H1 (cell line): Measurements from ENCODE around the gene CELSR1. TPM values are rescaled to one million over a fixed set of nuclear protein-coding genes. Genes with fewer than 3 reads are reported as not detected.

Source experiments
- CTCF ChIA-PET: fragments of 300-600 bp; sonication (Branson Sonifier 250); formaldehyde crosslinking; loops from one replicate; lab custom pipeline; 2021; ENCODE audit not compliant: partially characterized antibody; lab: Charles Lee
- POLR2A ChIA-PET: fragments of 300-600 bp; sonication (Branson Sonifier 250); formaldehyde crosslinking; loops from one replicate; lab custom pipeline; 2021; ENCODE audit warnings: inconsistent platforms; ENCODE audit not compliant: partially characterized antibody; lab: Charles Lee
- DNase-seq, 2 experiments: peaks; one replicate each; pipeline versions ENCODE4 v3.0.0 to v3.0.0-alpha.2; 2010 to 2022; ENCODE audit warnings: low spot score in 2 of 2, low read depth in 1 of 2, mixed read lengths in 1 of 2
- FAIRE-seq: peaks from 2 replicates; lab custom pipeline; 2011; peaks lifted over from hg19 to GRCh38; lab: Jason Lieb, UNC
- H2AFZ ChIP-seq: 2 replicates; pipeline ENCODE4 v1.8.1; 2012; ENCODE audit warnings: low read length, inconsistent platforms
- H2AK5ac ChIP-seq: 2 replicates; pipeline ENCODE4 v1.6.1; 2013; ENCODE audit warnings: low read depth, low read length
- H2BK120ac ChIP-seq: replicated peaks from 2 replicates; pipeline ENCODE3; 2013; ENCODE audit warnings: low read depth, low read length, inconsistent platforms
- H2BK12ac ChIP-seq: 2 replicates; pipeline ENCODE4 v1.6.1; 2013; ENCODE audit warnings: low read depth, low read length
- H2BK15ac ChIP-seq: 2 replicates; pipeline ENCODE4 v1.6.1; 2013; ENCODE audit warnings: low read length
- H2BK20ac ChIP-seq: 2 replicates; pipeline ENCODE4 v1.6.1; 2013; ENCODE audit warnings: low read length
- H2BK5ac ChIP-seq: 2 replicates; pipeline ENCODE4 v1.6.1; 2013; ENCODE audit warnings: low read depth, low read length
- H3K14ac ChIP-seq: 2 replicates; pipeline ENCODE4 v1.6.1; 2013; ENCODE audit warnings: inconsistent platforms; ENCODE audit not compliant: insufficient read length
- H3K18ac ChIP-seq: 2 replicates; pipeline ENCODE4 v1.6.1; 2013; ENCODE audit warnings: low read length; ENCODE audit errors: extremely low read depth
- H3K23ac ChIP-seq: 2 replicates; pipeline ENCODE4 v1.6.1; 2013; ENCODE audit warnings: inconsistent platforms; ENCODE audit not compliant: insufficient read length
- H3K23me2 ChIP-seq: 2 replicates; pipeline ENCODE4 v1.6.1; 2013; ENCODE audit warnings: low read depth, low read length
- H3K27ac ChIP-seq: 2 replicates; pipeline ENCODE4 v1.6.1; 2011; ENCODE audit warnings: low read depth, low read length, inconsistent platforms
- H3K27me3 ChIP-seq, 4 experiments: replicated peaks in 1 of 4; 1 replicate in 1 of 4; 2 replicates in 3 of 4; pipeline versions ENCODE4 v1.6.1 to v1.8.1; 2011 to 2013; ENCODE audit warnings: low read length in 3 of 4, mild to moderate bottlenecking in 3 of 4, inconsistent platforms in 2 of 4, mixed read lengths in 2 of 4, moderate library complexity in 1 of 4; ENCODE audit not compliant: control insufficient read depth in 3 of 4, insufficient read depth in 3 of 4; ENCODE audit errors: extremely low read depth in 1 of 4
- H3K36me3 ChIP-seq, 4 experiments: 2 replicates each; pipeline versions ENCODE4 v1.6.1 to v1.8.1; 2011 to 2013; ENCODE audit warnings: mild to moderate bottlenecking in 4 of 4, low read length in 3 of 4, moderate library complexity in 2 of 4, control low read depth in 1 of 4, inconsistent platforms in 1 of 4; ENCODE audit not compliant: insufficient read depth in 4 of 4, control insufficient read depth in 2 of 4
- H3K4ac ChIP-seq: replicated peaks from 2 replicates; pipeline ENCODE3; 2013; ENCODE audit warnings: low read length, low read depth, mixed read lengths, inconsistent platforms; ENCODE audit not compliant: insufficient read length
- H3K4me1 ChIP-seq, 4 experiments: replicated peaks in 1 of 4; 1 replicate in 1 of 4; 2 replicates in 3 of 4; pipeline versions ENCODE4 v1.6.1 to v1.8.1; 2011 to 2013; ENCODE audit warnings: low read length in 3 of 4, inconsistent platforms in 2 of 4, mixed read lengths in 1 of 4; ENCODE audit not compliant: insufficient read depth in 4 of 4, control insufficient read depth in 3 of 4
- H3K4me2 ChIP-seq, 2 experiments: 2 replicates each; pipeline versions ENCODE4 v1.6.1 to v1.8.1; 2011 to 2013; ENCODE audit warnings: low read depth in 2 of 2, low read length in 2 of 2, control low read depth in 1 of 2, inconsistent platforms in 1 of 2, mild to moderate bottlenecking in 1 of 2; ENCODE audit not compliant: insufficient read depth in 1 of 2
- H3K4me3 ChIP-seq, 4 experiments: fragments of 200-600, 300-600 bp in 1 of 4; sonication (generic), shearing (Covaris generic), sonication (Bioruptor Twin) in 1 of 4; 2 replicates each; pipeline versions ENCODE4 v1.5.1 to v1.8.1; 2011 to 2016; ENCODE audit warnings: low read length in 4 of 4, low read depth in 3 of 4, control low read depth in 2 of 4, inconsistent platforms in 2 of 4, mild to moderate bottlenecking in 2 of 4, mixed read lengths in 1 of 4, moderate library complexity in 1 of 4; ENCODE audit not compliant: insufficient read depth in 2 of 4; ENCODE audit errors: extremely low read depth in 1 of 4
- H3K56ac ChIP-seq: replicated peaks from 2 replicates; pipeline ENCODE3; 2013; ENCODE audit warnings: low read depth, mild to moderate bottlenecking, mixed read lengths, low read length, inconsistent platforms; ENCODE audit not compliant: insufficient read length
- H3K79me1 ChIP-seq: 2 replicates; pipeline ENCODE4 v1.6.1; 2013; ENCODE audit warnings: low read depth, low read length, control low read depth
- H3K79me2 ChIP-seq, 2 experiments: 2 replicates each; pipeline versions ENCODE4 v1.6.1 to v1.8.1; 2012 to 2013; ENCODE audit warnings: low read length in 2 of 2, mild to moderate bottlenecking in 2 of 2, inconsistent platforms in 1 of 2; ENCODE audit not compliant: insufficient read depth in 2 of 2, control insufficient read depth in 1 of 2
- H3K9ac ChIP-seq, 4 experiments: replicated peaks in 1 of 4; 1 replicate in 1 of 4; 2 replicates in 3 of 4; pipeline versions ENCODE4 v1.6.1 to v1.8.1; 2011 to 2013; ENCODE audit warnings: low read depth in 3 of 4, low read length in 3 of 4, control low read depth in 2 of 4, mild to moderate bottlenecking in 2 of 4, moderate library complexity in 2 of 4, inconsistent platforms in 1 of 4; ENCODE audit errors: extremely low read depth in 1 of 4
- H3K9me3 ChIP-seq, 2 experiments: 2 replicates each; pipeline versions ENCODE4 v1.6.1 to v1.8.1; 2012 to 2013; ENCODE audit warnings: mild to moderate bottlenecking in 2 of 2, moderate library complexity in 2 of 2, control low read depth in 1 of 2, inconsistent platforms in 1 of 2, low read depth in 1 of 2, low read length in 1 of 2, mixed read lengths in 1 of 2; ENCODE audit not compliant: insufficient read depth in 2 of 2
- H4K20me1 ChIP-seq, 2 experiments: replicated peaks in 1 of 2; 2 replicates each; pipeline versions ENCODE3 to v1.8.1; 2011 to 2013; ENCODE audit warnings: inconsistent platforms in 2 of 2, low read length in 2 of 2, mild to moderate bottlenecking in 1 of 2; ENCODE audit not compliant: insufficient read depth in 2 of 2, control insufficient read depth in 1 of 2
- H4K5ac ChIP-seq: 2 replicates; pipeline ENCODE4 v1.6.1; 2013; ENCODE audit warnings: low read length, low read depth, mixed read lengths, inconsistent platforms; ENCODE audit not compliant: insufficient read length
- H4K8ac ChIP-seq: 2 replicates; pipeline ENCODE4 v1.8.0; 2013; ENCODE audit warnings: mild to moderate bottlenecking, moderate library complexity, low read length, inconsistent platforms; ENCODE audit not compliant: insufficient read depth; ENCODE audit errors: extremely low read depth
- H4K91ac ChIP-seq: replicated peaks from 2 replicates; pipeline ENCODE3; 2013; ENCODE audit warnings: low read length, mixed read lengths, inconsistent platforms; ENCODE audit not compliant: insufficient read length
- BACH1 ChIP-seq: IDR thresholded peaks from 2 replicates; pipeline ENCODE4 v1.6.1; 2012; ENCODE audit warnings: low read length, improper control_type of control experiment
- CEBPB ChIP-seq: IDR thresholded peaks from 2 replicates; pipeline ENCODE4 v1.6.1; 2012; ENCODE audit warnings: low read depth, low read length
- FOSL1 ChIP-seq: IDR thresholded peaks from 2 replicates; pipeline ENCODE4 v1.6.1; 2011; ENCODE audit warnings: mild to moderate bottlenecking, low read depth, low read length, moderate library complexity; ENCODE audit not compliant: insufficient read depth
- GTF2F1 ChIP-seq: IDR thresholded peaks from 2 replicates; pipeline ENCODE4 v1.6.1; 2012; ENCODE audit warnings: low read depth, low read length, improper control_type of control experiment, borderline replicate concordance
- HDAC6 ChIP-seq: IDR thresholded peaks from one replicate; pipeline ENCODE4 v1.7.1; 2012; ENCODE audit warnings: low read depth, mild to moderate bottlenecking, inconsistent platforms, low read length, moderate library complexity
- JUND ChIP-seq: IDR thresholded peaks from 2 replicates; pipeline ENCODE4 v1.6.1; 2011; ENCODE audit warnings: mild to moderate bottlenecking, improper control_type of control experiment, low read length
- KDM4A ChIP-seq: IDR thresholded peaks from one replicate; pipeline ENCODE4 v1.7.1; 2012; ENCODE audit warnings: low read depth, mild to moderate bottlenecking, moderate library complexity, low read length, inconsistent platforms; ENCODE audit not compliant: severe bottlenecking
- KDM5A ChIP-seq: fragments of 200-600 bp; IDR thresholded peaks from 2 replicates; pipeline ENCODE4 v1.7.1; 2012; ENCODE audit warnings: mild to moderate bottlenecking, low read length, inconsistent platforms, mixed read lengths
- MAFK ChIP-seq: IDR thresholded peaks from 2 replicates; pipeline ENCODE4 v1.6.1; 2012; ENCODE audit warnings: low read depth, mild to moderate bottlenecking, improper control_type of control experiment, low read length
- NRF1 ChIP-seq: IDR thresholded peaks from 2 replicates; pipeline ENCODE4 v1.6.1; 2011; ENCODE audit warnings: mild to moderate bottlenecking, low read depth, low read length, improper control_type of control experiment
- POLR2AphosphoS5 ChIP-seq: IDR thresholded peaks from 2 replicates; pipeline ENCODE4 v1.6.1; 2011; ENCODE audit warnings: low read depth, low read length
- RNF2 ChIP-seq: fragments of 200-900, 300-1000 bp; sonication (generic); IDR thresholded peaks from 2 replicates; pipeline ENCODE4 v1.7.1; 2016; ENCODE audit warnings: borderline replicate concordance, low read depth, mild to moderate bottlenecking, antibody characterized with exemption, low read length; ENCODE audit not compliant: poor library complexity, severe bottlenecking; ENCODE audit errors: missing control alignments
- RXRA ChIP-seq: IDR thresholded peaks from 2 replicates; pipeline ENCODE4 v1.6.1; 2011; ENCODE audit warnings: low read depth, mild to moderate bottlenecking, low read length, moderate library complexity; ENCODE audit not compliant: insufficient read depth
- SP1 ChIP-seq: IDR thresholded peaks from 2 replicates; pipeline ENCODE4 v1.6.1; 2011; ENCODE audit warnings: low read depth, low read length
- WGBS, 2 experiments: shearing (Covaris generic) in 1 of 2; methylation state at CpG; one replicate each; pipeline versions ENCODE4 v1.1.6 to v1.1.7; 2013 to 2015; ENCODE audit warnings: low lambda C conversion rate in 2 of 2, mixed read lengths in 2 of 2, inconsistent platforms in 1 of 2, low coverage in 1 of 2, missing lambda C conversion rate in 1 of 2; ENCODE audit not compliant: insufficient replicate concordance in 2 of 2, insufficient coverage in 1 of 2, insufficient read length in 1 of 2; ENCODE audit errors: extremely low coverage in 1 of 2, missing lambda C conversion rate in 1 of 2; 5-methylcytosine and 5-hydroxymethylcytosine counted together
- polyA plus RNA-seq, 7 experiments: library from polyadenylated mRNA; depleted of rRNA in 3 of 7; stranded (reverse) in 5 of 7; unstranded in 2 of 7; fragments of >200 nt in 5 of 7; fragments of 200-250 nt in 2 of 7; gene quantifications; 1 replicate in 5 of 7; 2 replicates in 1 of 7; 4 replicates in 1 of 7; pipeline versions ENCODE4 v1.2.1 to v1.2.3, GENCODE V29; 2011 to 2013; ENCODE audit warnings: missing spikeins in 2 of 7, mixed read lengths in 2 of 7
- total RNA-seq: library from RNA; stranded (reverse); fragmentation: NEBNext Ultra II Directional; extraction: Animal tissue kit (Norgen Biotek cat#: 25700); gene quantifications from 2 replicates; pipeline ENCODE4 v1.2.1, GENCODE V29; 2021

Gene CELSR1
- total and polyA plus RNA-seq, 2 of the 8 experiments (the other 6 are each of a cell fraction or from before 2014, with no cell fraction given) = 9.0 to 12.4 TPM

- Histone ChIP-seq H3K27ac (no peak overlapping the region), H2BK12ac (no peak overlapping the region), H3K23me2 (no peaks in the 10 kb centered on the region), H3K79me1 (no peaks in the 10 kb centered on the region; the same call in none of the 2 replicates), H2BK15ac (no peak overlapping the region), H2BK5ac (peak overlapping the region; percentile 44; the same call in 1 of the 2 replicates), H2BK120ac (no peak overlapping the region), H2AK5ac (no peak overlapping the region), H4K91ac (no peak overlapping the region), H3K4me2 (no peak overlapping the region), H3K27me3 (no peaks in the 10 kb centered on the region), H3K4ac (no peak overlapping the region), H2AFZ (no peak overlapping the region), H4K20me1 (no peaks in the 10 kb centered on the region), H3K9ac (peak overlapping the region in 1 of 4 experiments; percentile 18; a peak in 1 of 7 replicates), H3K79me2 (no peaks in the 10 kb centered on the region), H3K9me3 (peaks cover 3 to 4% of the 10 kb centered on the region in 2 experiments; a peak in 2 of 4 replicates), H2BK20ac (no peak overlapping the region), H3K23ac (no peak overlapping the region), H3K14ac (no peak overlapping the region), H3K56ac (no peak overlapping the region), H3K4me1 (peaks cover 0 to 7% (median 4%) of the 10 kb centered on the region in 4 experiments; a peak in 5 of 7 replicates), H3K18ac (peak overlapping the region; percentile 78), H4K8ac (peak overlapping the region; percentile 62; the same call in 1 of the 2 replicates), H3K36me3 (no peaks in the 10 kb centered on the region), H4K5ac (no peak overlapping the region), H3K4me3 (no peak overlapping the region)
- DNase-seq = peak in 1 of 2 experiments; percentile 48
- POLR2A ChIA-PET = interaction anchor here (0.9 to 1.1 kb wide), 2 partner anchors 8 to 9 kb away, joined by 3 read pairs; no protein-coding TSS in a partner anchor
- WGBS, 2 experiments = 87% methylated on average over 16 of the region's 16 CpGs; no CpG with 5 or more reads in 1 of the 2 experiments
- FAIRE-seq = no peak
- CTCF ChIA-PET = interaction anchor here (0.8 to 2.4 kb wide), 7 partner anchors 10 to 139 kb away, joined by 3 to 7 read pairs (median 3); no protein-coding TSS in a partner anchor
- TF ChIP-seq KDM4A (no peak), POLR2AphosphoS5 (no peak), BACH1 (peak; percentile 87), JUND (no peak), CEBPB (no peak), HDAC6 (no peak), SP1 (no peak), RXRA (no peak), RNF2 (no peak), FOSL1 (no peak), GTF2F1 (no peak), MAFK (peak; percentile 77; the same call in 1 of the 2 replicates), KDM5A (no peak), NRF1 (no peak)
Observed at GRCh38 chr22:46479046-46479445, 58.4 kb downstream of the CELSR1 start.
